Frontal cortex (tissue), 4 donors: ENCODE measurements around the gene EPB41L5. TPM values are rescaled to one million over a fixed set of nuclear protein-coding genes. Genes with fewer than 3 reads are reported as not detected.
"Not testable (repeated sequence)": the region's sequence is repeated elsewhere in the genome, so short reads cannot be mapped to it uniquely, and the experiment has no call there.

ENCODE experiments used
- DNase-seq, 2 donors: peaks; one replicate each; pipeline ENCODE4 v3.0.0; 2012; ENCODE audit warnings: low spot score in 2 of 2
- FAIRE-seq: peaks from 2 replicates; lab custom pipeline; 2012; peaks lifted over from hg19 to GRCh38; lab: Jason Lieb, UNC
- total RNA-seq: library from RNA; depleted of rRNA; stranded (reverse); fragments of >200 nt; gene quantifications from one replicate; pipeline ENCODE4 v1.2.3, GENCODE V29; 2014
- donor health status: control.
- donor health status: control.
- donor health status: control.

Gene EPB41L5
- total RNA-seq, 1 donor from 2014 or later: 97.0 TPM

- no peak for DNase-seq
- no peak for FAIRE-seq
These were observed 166.5 kb downstream of the EPB41L5 start for GRCh38 chr2:120179396-120179795.

DNA sequence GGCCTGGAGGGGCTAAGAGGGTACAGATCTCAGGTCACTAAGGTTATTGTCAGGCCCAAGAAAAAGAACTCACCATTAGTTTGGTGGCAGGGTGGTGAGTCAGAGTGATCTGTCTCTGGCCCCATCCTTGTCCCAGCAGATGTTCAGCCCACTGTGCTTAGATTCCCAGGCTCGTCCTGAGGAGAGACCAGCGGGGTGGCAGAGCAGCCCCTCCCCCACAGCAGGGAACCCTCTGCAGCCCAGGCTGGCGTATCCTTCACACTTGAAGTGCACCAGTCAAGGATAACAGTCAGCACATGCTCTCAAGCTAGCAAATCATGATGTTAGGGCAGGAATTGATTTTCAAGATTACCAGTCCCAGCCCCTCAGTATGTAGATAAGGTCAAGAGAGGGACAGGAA lies 167.2 kb downstream of the EPB41L5 start:
- DNase-seq (no peak), FAIRE-seq (no peak)

DNA sequence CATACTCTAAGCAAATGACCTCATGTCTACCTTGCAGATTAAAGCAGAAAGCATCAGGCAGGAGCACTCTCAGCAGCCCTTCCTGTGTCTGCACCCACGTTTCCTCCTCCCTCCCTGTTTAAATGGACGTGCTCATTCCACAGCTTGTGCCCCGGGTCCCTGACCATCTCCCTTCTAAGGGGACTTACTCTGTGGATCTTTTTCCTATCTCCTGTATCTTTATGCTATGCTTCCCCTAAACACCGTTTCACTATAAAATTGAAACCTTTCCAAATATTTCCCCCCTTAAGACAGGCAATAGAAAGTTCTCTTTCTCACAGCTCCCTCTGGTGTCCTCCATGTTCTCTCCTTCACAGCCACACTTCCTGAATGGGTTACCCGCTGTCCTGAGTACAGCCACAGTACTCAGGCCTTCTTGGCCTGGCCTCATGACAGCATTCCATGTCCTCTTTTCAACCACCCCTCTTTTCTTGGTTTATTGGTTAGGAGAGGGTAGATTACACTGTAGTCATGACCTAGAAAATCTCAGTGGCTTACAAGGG lies 169.2 kb downstream of the EPB41L5 start:
- DNase-seq: no peak
- FAIRE-seq: no peak

DNA sequence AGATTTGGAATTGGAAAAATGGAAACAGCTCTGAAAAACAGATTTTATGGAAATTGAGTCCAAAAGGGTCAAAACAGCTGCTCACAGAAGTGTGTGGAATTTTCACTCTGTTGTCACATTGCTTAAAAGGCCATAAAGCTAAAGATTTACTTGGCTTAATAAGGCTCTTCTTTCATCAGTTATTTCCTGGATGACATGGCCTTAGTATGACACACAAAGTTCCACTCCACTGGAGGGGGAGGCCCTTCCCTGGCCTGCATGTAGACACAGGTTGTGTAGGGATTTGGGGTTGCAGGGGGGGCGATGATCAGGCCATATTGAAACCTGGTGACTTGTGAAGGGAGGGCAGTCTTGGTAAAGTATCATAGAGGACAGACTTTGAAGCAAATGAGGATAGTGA lies 176.3 kb downstream of the EPB41L5 start:
- DNase-seq: no peak
- FAIRE-seq: no peak

DNA sequence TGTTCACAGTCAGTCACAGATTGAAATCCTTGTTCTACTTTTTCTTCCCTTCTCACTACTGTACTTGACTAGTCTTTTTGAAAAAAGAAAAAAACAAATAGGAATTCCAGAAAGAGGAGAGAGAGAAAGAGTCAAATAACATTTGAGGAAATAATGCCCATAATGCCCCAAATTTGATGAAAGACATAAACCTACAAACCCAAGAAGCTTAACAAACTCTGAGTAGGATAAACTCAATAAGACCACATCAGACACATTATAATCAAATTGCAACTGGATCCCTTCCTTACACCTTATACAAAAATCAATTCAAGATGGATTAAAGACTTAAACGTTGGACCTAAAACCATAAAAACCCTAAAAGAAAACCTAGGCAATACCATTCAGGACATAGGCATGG lies 179.4 kb downstream of the EPB41L5 start:
- DNase-seq: no peak
- no peak for FAIRE-seq

- no peak for DNase-seq
- no peak for FAIRE-seq
These were observed 182.7 kb downstream of the EPB41L5 start for GRCh38 chr2:120195553-120195952.

GRCh38 chr2:120199817-120200459 lies 187.1 kb downstream of the EPB41L5 start:
- FAIRE-seq, DNase-seq: not testable (repeated sequence)

DNA sequence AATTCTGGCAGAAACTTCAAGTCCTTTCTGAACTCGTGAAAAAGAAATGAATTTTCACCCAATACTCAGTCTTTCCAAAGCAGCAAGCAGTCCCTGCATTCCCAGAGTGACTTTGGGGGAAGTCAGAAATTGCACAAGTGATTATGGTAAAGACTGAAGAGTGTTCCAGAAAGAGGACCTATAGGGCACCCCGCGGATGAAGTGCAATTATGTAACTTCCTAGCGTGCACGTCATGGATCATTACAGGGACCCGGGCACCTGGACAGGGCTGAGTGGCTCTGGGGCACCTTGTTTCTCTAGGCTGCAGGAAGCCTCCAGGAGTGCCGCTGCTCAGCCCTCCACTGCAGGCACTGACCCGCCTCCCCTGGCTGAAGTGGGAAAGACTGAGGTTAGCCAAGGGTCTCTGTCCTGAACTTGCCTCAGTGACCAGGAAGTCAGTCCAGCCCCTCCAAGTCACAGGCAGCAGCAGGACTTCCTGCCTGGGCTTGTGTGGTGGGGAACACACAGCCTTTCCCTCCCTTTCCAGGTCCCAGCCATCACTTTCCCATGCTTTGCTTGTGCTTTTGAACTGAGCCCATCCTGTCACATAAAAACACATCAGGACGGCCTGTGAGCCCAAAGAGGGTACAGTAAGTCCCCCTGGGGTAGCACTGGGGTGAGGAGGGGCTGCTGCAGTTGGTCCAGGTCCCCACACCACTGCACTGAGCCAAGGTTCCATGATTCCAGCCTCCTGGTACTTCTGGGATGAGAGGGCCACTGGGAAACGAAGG lies 190.6 kb downstream of the EPB41L5 start:
- no peak for FAIRE-seq

DNA sequence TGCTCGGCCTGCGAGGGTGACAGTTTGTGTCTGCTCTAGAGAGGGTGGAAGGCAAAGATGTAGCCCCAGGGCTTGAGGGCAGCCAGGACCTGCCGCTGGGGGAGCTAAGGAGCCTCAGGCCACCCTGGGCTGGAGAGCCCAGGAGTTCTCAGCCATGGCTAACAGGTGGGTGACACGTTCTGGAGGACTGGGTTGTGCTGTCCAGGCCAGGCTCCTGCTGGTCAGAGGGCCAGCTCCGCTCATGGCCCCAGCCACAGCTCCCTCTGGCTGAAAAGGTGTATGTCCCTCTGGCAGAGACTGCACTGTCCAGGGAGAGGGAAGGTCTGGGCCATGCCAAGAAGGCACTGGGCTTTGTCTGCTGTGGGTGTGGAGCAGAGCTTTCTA lies 191.1 kb downstream of the EPB41L5 start:
- DNase-seq (no peak), FAIRE-seq (no peak)

More for the DNA sequence above, 190.6 kb downstream of the EPB41L5 start:
- no peak for DNase-seq

GRCh38 chr2:120204417-120204816 lies 191.5 kb downstream of the EPB41L5 start:
- FAIRE-seq (no peak), DNase-seq (no peak)

DNA sequence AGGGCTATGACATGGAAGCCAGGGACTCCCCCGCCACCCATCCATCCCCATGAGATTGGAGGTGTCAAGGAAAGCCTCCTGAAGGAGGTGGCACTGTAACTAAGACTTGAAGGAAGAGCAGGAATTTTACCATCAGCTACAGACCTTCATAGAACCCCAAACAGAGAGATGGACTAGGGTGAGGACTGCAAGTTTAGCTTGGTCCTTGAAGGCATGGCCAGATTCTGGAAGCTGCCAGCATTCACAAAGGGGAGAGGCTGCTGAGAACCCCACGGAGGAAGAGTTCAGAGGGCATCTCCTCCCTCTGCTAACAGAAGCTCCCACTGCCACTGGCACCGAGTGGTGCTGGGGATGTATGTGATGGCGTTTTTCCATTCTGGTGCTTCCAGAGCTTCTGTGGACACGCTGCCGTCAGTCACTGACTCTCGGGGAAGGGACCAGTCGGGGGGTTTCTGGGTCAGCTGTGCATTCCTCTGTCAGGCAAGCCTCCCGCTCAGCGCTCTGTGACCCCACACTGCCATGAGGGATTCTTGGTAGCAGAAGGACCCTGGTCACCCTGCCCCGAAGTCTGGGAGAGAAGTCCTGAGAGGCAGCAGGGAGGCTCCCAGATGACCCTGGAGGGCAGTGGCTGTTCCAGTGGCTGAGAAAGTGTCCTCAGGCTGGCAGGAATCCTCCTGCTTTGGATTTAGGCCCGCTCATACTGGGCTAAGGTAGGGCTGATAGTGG lies 192.2 kb downstream of the EPB41L5 start:
- DNase-seq (no peak), FAIRE-seq (no peak)

DNA sequence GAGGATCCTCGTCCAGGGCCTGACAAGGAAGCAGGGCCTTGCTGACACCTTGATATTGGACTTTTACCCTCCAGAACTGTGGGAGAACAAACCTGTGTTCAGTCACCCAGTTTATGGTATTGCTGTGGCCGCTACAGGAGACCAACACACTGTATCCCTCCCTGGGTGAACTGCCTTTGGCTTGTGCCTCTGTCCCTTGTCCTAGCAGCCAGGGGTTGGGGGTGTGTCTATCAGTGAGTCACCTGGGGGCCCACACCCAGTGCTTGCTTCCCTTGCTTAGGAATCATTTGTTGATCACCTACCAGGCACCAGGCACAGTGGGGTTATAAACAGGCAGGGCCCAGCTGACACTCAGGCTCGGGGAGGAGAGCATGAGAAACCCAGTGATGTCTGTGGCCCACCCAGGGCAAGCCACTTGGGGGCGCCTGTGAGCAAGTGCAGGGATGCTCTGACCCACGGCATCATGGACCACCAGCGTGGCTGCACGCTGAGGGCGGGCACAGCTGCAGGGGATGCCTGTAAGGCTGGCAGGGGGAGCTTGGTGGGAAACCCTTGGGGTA lies 193.2 kb downstream of the EPB41L5 start:
- DNase-seq: no peak

GRCh38 chr2:120208381-120209353 lies 195.8 kb downstream of the EPB41L5 start:
- no peak for FAIRE-seq
- no peak for DNase-seq

More for the DNA sequence above, 193.2 kb downstream of the EPB41L5 start:
- FAIRE-seq: no peak

DNA sequence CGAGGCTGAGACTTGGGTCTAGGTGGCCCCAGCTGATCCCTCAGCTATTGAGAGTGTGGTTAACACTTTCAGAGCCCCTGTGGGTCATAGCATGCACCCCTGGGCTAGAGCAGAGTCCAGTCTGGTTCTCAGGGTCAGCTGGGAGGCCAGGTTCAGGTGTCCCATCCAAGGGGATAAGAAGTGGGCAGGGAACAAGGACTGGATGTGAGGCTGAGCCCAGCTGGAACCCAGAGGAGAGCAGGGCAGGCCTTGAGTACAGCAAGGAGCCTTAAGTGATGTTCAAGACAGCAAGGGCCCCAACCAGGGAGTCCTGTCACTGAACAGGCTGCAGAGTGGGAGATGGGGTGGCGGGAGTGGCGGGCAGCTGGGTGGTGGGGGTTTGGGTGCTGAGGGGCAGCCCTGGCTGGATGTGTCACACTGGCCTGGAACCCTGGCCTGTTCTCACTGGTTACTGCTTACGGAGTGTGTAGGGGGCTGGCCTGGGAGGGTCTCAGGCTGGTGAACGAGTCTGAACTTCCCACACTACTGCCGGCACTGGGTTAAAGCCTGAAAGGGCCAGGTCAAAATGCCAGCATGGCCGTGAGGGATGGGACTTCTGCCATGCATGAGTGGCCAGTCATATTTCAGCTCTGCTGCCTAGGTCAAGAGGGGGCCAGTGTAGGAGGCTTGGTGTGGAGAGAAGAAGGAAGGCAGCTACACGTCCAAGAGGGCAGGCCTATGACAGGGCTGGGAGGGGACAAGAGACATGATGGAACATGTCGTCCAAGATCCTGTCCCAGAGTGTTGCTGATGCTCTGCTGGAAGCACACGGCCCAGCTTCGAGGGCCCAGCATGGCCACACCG lies 196.8 kb downstream of the EPB41L5 start:
- FAIRE-seq: no peak
- DNase-seq: no peak

DNA sequence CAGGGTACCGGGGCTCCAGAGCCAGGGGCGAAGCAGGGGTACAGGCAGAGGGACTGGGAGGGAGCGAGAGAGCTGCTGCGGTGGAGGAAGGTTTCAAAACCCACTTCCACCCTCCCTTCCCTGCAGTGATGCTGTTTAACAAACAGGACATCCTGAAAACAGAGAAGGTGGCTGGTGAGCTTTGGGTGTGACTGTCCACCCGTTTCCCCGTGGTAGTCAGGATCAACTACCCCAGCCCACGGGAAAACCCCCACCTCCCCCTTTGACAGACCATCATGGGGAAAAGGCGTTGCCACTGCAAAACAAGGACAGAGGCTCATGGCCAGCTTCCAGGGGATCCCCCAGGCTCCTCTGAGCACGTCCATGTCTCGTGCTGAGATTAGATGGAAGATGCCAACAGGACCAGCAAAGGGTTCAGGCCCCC lies 197.4 kb downstream of the EPB41L5 start:
- no peak for FAIRE-seq
- DNase-seq: no peak

DNA sequence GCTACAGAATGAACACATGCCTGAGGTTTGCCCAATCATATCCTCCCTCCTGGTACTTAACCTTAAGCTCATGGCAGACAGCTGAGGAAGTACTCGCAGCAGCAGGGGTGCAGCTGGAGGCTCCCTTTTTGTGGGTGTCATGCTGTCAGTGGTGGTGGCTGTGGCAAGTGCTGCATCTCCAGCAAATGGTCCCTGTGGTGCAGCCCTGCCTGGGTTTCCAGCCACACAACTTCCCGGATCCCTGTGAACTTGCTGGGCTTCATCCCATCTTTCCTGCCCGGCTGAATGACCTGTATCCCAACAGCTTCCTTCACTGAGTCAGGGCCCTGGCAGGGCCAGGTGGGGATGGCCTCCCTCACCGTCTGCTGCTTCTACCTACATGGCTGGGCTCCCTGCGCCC lies 205.3 kb downstream of the EPB41L5 start:
- no peak for FAIRE-seq
- DNase-seq: no peak

GRCh38 chr2:120219291-120219690 lies 206.4 kb downstream of the EPB41L5 start:
- FAIRE-seq: no peak

GRCh38 chr2:120219766-120220165 lies 206.9 kb downstream of the EPB41L5 start:
- DNase-seq: no peak
- no peak for FAIRE-seq

More at GRCh38 chr2:120219291-120219690, 206.4 kb downstream of the EPB41L5 start:
- DNase-seq: no peak
